AG20443 (cell line): ENCODE results near the gene CNTROB.
"Not testable (repeated sequence)": the region's sequence is repeated elsewhere in the genome, so short reads cannot be mapped to it uniquely, and the experiment has no call there.

Experiments
- DNase-seq: peaks from one replicate; pipeline ENCODE4 v3.0.0; 2012; ENCODE audit warnings: low spot score, mixed read lengths

Gene CNTROB

DNA sequence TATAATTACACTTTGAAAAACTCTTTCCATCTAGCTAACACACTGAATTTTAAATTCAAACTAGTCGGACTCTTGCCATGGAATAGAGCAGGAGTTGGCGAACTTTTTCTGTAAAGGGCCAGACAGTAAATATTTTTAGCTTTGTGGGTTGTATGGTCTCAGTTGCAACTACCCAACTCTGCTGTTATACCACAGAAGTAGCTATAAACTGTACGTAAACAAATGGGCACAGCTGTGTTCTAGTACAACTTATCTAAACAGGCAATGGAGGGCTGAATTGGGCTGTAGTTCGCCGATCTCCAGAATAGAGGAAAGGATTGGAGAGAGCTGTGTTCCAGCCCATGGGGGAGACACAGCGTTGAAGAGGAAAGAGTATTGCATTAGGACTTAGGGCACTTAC lies 8.7 kb downstream of the CNTROB start:
- DNase-seq: no peak

DNA sequence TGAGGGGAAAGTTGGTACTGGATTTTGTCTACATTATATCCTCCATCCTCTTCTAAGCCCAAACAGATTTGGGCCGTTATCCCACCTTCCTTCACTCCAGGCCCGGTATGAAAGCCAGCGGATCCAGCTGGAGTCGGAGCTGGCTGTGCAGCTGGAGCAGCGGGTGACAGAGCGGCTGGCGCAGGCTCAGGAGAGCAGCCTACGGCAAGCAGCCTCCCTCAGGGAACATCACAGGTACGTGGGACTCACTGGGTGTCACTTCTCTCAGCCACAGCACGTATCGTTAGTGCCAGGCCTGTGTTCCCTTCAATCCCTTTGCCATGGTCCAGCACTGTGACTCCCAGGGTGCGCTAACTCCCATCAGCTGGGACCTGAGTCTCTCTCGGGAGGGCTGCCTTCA lies 11.3 kb downstream of the CNTROB start:
- DNase-seq: no peak

DNA sequence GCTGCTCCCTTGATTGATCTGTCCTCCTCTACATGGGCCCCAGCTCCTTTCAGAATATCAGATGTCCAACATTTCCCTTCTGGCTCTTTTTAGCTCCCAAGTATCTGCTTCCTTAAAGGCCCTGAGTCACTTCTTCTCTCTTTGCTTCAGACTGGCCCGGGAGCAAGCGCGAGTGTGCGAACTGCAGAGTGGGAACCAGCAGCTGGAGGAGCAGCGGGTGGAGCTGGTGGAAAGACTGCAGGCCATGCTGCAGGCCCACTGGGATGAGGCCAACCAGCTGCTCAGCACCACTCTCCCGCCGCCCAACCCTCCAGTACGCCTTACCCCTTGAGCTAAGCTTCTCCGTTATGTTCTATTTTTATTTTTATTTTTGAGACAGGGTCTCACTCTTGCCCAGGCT lies 12.3 kb downstream of the CNTROB start:
- no peak for DNase-seq

DNA sequence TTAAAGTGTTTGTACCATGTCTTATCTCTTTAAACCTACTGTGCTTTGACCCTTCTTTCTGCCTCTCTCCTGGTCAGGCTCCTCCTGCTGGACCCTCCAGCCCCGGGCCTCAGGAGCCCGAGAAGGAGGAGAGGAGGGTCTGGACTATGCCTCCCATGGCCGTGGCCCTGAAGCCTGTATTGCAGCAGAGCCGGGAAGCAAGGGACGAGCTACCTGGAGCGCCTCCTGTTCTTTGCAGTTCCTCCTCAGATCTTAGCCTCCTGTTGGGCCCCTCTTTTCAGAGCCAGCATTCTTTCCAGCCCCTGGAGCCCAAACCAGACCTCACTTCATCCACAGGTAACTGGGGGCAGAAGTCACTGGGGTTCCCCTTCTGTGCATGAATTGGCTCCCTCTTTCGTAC lies 13.6 kb downstream of the CNTROB start:
- no peak for DNase-seq

DNA sequence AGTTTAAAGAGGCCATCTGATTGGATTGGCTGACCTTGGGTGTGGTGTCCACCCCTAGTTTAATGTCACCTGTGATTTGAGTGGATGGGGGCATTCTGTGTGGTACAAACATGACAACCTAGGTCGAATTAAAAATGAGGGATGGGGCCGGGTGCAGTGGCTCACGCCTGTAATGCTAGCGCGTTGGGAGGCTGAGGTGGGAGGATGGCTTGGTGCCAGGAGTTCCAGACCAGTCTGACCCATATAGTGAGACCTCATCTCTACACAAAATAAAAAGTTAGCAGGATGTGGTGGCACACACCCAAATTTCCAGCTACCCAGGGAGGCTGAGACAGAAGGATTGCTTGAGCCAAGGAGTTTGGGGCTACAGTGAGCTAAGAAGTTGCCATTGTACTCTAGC lies 14.4 kb downstream of the CNTROB start:
- no peak for DNase-seq

DNA sequence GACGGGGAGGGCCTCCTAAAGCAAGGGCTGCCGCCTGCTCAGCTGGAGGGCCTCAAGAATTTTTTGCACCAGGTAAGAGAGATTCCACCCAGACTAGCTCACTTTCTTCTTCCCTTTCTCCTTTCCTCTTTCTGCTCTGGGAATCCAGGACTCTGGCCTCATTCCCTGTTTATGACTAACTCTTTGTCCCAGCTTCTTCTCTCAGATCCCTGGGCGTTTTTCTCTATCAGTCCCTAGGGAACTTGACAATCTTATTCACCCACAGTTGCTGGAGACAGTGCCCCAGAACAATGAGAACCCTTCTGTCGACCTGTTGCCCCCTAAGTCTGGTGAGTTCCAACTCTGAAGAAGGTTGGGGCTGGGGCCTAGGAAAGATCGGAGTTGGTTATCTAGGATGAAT lies 15.6 kb downstream of the CNTROB start:
- no peak for DNase-seq

DNA sequence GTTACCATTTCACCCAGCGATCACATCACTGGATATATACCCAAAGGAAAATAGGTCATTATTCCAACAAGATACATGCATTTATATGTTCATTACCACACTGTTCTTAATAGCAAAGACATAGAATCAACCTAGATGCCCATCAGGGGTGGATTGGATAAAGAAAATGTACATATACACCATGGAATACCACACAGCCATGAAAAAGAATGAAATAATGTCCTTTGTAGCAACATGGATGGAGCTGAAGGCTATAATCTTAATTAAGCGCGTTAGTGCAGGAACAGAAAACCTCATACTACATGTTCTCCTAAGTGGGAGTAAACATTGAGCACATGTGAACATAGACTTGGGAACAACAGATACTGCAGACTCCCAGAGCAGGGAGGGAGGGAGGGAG lies 18.6 kb downstream of the CNTROB start:
- no peak for DNase-seq

DNA sequence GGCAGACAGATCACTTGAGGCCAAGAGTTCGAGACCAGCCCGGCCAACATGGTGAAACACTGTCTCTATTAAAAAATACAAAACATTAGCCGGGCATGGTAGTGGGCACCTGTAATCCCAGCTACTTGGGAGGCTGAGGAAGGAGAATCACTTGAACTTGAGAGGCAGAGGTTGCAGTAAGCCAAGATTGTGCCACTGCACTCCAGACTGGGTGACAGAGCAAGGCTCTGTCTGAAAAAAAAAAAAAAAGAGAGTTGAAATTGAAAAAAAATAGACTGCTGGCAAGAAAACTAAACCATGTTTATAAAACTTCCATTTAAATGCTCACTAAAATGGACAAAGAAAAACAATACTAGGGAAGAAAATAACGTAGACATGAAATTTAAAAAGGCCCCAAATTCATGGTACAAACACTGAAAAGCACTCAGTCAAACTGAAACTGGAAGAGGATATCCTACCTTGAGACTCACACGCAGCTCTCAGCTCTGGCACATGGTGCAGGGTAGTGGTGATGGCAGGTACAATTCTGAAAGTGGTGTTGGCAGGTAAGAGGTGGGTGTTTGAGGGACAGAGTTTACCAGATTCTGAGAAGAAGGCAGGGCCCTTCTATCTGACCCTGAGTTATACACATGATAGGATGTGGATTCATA lies 19.3 kb downstream of the CNTROB start:
- DNase-seq: no peak

DNA sequence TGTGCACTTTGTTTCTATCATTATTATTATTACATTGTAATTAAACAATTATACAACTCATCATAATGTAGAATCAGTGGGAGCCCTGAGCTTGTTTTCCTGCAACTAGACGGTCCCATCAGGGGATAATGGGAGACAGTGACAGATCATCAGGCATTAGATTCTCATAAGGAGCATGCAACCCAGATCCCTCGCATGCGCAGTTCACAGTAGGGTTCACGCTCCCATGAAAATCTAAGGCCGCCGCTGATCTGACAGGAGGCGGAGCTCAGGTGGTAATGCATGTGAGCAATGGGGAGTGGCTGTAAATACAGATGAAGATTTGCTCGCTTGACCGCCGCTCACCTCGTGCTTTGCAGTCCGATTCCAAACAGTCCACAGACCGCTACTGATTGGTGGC lies 21.3 kb downstream of the CNTROB start:
- DNase-seq: not testable (repeated sequence)

DNA sequence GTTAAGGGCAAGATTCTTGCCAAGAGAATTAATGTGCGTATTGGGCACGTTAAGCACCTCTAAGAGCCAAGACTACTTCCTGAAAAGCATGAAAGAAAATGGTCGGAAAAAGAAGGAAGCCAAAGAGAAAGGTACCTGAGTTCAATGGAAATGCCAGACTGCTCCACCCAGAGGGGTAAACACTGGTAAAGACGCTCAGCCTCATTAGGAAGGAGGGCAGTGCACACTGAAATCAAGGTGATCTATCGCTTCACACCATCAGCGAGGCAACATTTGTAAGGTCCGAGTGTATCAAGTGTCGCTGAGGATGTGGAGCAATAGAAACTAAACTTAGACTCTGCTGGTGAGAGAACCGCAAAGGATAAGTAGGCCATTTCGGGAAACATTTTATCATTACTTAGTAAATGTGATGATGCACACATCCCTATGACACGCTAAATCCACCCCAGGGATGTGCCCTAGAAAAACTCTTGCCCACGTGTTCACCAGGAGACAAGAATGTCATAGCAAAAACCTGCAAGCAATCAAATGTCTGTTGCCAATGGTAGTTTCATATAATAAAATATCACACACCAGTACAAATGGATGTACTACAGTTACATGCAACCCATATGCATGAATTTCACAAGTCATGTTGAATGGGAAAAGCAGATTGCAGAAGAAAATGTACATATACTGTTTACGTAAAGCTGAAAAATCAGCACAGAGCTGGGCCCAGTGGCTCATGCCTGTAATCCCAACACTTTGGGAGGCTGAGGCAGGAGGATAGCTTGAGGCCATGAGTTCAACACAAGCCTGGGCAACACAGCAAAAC lies 23.6 kb downstream of the CNTROB start:
- DNase-seq: peak; percentile 48

DNA sequence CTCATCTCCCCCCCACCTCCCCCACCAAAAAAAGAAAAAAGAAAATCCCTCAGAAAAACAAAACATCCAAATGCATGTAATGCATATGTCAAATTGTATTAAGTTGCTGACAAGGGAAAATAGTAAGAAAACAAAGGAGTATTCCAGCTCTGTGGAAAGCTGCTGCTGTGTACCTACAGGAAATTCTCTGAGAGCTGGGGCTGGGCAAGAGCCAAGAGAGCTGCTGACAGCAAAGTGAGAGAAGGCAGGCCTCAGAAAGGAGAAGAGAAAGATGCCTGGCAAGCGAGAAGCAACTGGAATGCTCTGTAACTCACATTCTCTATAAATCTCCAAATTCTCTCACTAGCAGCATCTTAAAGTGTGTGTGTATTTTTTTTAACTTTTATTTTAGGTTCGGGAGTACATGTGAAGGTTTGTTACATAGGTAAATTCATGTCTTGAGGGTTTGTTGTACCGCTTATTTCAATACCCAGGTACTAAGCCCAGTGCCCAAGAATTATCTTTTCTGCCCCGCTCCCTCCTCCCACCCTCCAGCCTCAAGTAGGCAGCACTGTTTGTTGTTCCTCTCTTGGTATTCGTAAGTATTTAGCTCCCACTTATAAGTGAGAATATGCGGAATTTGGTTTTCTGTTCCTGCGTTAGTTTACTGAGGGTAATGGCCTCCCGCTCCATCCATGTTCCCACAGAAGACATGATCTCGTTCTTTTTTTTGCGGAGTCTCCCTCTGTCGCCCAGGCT lies 24.4 kb downstream of the CNTROB start:
- peak; percentile 39 for DNase-seq

DNA sequence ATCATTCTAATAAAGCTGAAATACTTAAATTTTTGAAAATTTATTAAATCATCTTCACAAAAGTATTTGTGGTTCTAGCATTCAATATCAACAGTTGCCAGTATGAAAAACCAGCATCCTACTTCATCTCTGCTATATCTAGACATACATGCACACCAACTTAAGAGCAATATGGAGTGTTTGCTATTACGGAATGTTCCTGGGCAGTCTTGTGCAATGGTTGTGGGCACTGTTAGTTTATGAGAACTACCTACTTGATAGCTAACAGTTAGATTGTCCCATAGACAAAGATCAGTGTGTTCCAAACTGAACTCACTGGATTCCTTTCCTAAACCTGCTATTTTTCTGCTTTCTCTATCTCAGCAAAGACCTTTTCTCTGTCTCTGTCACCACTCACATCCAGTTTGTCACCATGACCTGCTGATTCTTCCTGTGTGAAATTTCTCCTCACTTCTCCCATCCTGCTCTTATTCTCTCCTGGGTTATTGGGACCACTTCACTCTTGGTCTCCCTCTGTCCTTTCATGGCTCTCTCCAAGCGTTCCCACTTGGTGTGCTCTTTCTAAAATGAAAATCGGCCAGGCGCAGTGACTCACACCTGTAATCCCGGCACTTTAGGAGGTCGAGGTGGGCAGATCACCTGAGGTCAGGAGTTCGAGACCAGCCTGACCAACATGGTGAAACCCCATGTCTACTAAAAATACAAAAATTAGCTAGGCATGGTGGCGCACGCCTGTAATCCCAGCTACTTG lies 27.7 kb downstream of the CNTROB start:
- no peak for DNase-seq

DNA sequence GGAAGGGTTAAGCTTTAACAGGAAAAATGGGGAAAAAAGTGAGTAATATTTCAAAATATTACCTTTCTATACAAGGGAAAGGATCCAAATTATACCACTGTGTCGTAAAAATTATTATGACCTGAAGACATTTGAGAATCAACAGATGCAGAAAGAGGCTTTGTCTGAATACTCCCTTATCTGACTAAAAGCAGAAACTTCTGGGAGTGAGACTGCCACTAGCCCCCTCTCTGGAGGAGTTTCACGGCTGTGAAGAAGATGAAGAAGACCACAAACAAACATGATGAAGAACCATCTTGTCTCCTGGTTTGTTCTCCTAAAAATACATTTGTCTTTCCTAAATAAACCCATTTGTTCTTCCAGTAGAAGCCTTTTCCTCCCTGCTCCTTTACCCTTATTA lies 29.4 kb downstream of the CNTROB start:
- no peak for DNase-seq

DNA sequence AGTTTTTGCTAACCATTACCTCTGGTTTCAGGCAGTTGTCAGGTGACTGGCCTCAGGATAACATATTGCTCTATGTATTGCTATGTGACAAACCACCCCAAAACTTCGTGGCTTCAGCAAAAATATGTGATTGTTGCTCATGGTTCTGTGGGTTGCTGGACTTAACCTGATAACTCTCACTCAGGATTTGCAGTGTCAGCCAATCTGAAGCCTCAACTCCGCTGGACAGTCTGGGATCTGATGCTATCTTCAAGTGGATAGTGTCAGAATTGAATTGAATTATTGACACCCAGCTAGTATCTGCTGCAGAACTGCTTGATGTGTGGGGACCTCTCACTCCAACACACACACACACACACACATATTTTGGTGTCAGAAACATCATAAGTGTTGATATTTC lies 35.7 kb downstream of the CNTROB start:
- no peak for DNase-seq

DNA sequence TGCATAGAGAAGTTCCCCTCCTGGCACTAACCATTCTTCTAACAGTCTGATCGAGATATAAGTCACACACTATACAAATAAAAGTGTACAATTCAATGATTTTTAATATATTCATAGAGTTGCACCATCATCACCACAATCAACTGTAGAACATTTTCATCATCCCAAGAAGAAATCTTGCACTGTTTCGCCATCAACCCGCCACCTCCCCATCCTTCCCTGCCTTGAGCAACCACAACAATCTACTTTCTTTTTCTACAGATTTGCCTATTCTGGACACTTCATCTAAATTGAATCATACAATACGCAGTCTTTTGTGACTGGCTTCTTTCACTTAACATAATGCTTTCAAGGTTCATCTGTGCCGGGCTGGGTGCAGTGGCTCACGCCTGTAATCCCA lies 37.4 kb downstream of the CNTROB start:
- DNase-seq: no peak

DNA sequence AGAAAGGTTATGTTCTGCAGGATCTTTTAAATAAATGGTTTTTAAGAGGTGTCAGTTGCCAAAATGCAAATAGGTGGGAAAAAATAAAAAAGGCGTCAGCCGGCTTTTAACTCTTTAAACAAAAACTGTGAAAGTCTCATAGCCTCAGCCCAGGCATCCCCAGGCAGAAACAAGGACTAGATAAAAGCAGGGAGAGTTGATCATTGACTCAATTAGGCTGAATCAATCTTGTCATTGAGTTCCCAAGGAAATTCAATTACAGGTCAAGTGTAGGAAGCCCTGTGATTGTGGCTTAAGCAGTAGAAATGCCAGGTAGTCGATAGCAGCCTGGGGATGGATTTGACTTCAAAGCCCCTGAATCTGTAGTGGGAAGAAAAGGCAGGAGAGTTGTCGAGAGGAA lies 39.6 kb downstream of the CNTROB start:
- no peak for DNase-seq

DNA sequence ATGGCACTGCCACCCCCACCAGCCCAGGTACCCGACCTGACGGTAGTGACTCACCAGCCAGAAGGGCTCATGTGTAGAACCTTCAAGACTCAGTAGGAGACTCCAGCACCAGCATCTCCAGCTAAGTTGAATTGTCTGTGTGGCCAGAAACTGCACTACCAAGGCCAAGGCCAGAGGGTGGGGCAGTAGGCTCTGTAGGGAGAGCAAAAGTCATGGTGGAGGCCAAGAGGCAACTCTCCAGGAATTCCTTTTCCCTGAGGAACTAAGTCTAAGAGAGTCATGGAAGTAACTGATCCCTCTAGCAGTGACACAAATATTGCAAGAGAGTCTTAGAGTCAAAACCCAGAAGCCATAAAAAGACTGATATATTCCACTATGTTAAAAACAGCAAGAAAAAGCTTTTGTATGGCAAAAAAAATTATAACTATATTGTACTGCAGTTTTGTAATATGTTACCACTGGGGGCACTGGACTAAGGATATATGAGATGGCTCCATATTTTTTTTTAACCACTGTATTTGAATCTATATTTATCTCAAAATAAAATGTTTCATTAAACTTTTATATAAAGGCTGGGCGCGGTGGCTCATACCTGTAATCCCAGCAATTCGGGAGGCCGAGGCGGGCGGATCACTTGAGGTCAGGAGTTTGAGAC lies 40.3 kb downstream of the CNTROB start:
- DNase-seq: no peak

DNA sequence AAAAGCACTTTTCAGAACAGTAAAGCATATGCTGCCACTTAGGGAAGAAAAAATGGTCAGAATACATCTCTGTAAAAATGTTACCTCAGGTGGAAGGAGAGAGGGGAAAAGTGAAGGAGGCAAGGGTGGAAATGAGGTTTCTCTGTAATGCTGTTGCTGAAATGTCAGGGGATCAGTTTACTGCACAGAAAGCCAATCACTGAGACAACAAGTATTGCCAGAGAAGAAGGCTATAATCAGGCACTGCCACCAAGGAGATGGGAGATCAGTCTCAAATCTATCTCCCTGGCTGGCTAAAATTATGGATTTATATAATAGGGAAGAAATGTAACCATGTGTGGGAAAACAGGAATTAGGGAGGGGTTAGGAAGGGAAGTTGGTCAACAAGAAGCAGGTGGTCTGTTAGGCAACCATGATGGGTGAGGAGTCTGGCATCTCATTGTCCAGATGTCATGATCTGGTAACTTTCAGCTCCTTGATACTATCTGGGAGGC lies 42.7 kb downstream of the CNTROB start:
- no peak for DNase-seq

DNA sequence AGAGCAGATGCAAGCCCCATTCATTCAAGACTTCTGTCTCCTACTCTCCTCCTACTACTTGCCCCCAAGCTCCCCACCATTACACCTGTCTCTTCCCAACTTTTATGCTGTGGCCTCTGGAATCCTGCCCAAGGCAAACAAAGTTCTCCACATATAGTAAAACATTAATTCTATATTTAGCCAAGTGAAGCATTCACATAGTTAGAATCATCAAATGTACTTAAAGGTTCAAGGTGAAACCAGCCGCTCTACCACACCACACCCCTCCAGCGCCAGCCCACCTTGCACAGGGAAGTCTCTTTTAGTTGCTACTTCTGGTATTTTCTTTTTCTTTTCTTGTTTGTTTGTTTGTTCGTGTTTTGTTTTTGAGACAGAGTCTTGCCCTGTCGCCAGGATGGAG lies 45.0 kb downstream of the CNTROB start:
- DNase-seq: no peak

DNA sequence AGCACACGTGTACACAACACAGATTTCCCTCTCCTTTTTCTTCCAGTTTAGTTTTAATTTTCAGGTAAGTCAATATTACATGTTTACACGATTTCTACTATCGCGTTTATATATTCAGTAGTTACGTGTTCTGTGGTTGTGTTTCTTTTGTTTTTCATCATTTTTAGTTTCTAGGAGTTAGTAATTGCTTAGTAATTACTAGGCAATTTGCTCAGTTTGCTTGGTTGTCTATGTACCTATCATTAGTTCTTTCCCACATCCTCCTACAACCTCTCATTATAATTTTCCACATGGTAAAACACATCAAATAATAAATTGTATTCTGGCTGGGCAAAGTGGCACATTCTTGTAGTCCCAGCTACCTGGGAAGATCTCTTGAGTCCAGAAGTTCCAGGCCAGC lies 45.8 kb downstream of the CNTROB start:
- no peak for DNase-seq

DNA sequence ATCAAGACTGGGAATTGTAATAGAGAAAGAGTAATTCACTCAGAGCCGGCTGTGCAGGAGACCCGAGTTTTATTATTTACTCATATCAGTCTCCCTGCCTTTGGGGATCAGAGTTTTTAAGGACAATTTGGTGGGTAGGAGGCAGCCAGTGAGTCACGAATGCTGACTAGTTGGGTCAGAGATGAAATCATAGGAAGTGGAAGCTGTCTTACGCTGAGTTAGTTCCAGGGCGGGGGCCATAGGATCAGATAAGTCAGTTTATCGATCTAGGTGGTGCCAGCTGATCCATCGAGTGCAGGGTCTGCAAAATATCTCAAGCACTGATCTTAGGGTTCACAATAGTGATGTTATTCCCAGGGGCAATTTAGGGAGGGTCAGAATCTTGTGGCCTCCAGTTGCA lies 50.2 kb downstream of the CNTROB start:
- DNase-seq: peak; percentile 71

DNA sequence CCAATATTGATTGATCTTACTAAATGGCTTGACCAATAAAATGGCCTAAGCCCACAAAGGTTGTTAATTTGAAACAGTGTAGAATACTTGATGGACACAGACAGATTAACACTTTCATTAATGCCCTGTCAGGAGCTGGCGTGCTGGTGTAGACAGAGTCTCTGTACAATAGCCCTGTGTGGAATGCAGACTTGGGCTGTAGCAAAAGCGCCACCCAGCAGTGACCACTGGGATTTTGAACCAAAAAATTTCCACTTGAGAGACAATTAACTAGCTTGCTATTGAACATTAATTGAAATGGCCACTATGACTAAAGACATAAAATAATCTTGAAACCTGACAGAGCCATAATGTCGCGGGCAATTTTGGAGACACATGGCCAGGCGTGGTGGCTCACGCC lies 50.7 kb downstream of the CNTROB start:
- DNase-seq: peak; percentile 44
